BJ (cell line): ENCODE measurements around the gene XYLB. TPM values are rescaled to one million over a fixed set of nuclear protein-coding genes. Genes with fewer than 3 reads are reported as not detected.

Experiments used
- CTCF ChIA-PET: fragments of 350-600 bp; formaldehyde crosslinking; extraction: SDS; loops from one replicate; lab custom pipeline; 2021; ENCODE audit warnings: antibody characterized with exemption, inconsistent platforms; lab: Yijun Ruan, JAX
- POLR2A ChIA-PET: fragments of 300-600 bp; sonication (Branson Sonifier 250); formaldehyde crosslinking; extraction: SDS; loops from one replicate; lab custom pipeline; 2021; ENCODE audit warnings: antibody characterized with exemption; lab: Charles Lee
- DNase-seq: peaks from one replicate; pipeline ENCODE4 v3.0.0-alpha.2; 2011; ENCODE audit warnings: low read depth
- H3K27me3 ChIP-seq: 2 replicates; pipeline ENCODE4 v1.6.0; 2011; ENCODE audit warnings: low read length; ENCODE audit not compliant: control insufficient read depth, insufficient read depth
- H3K36me3 ChIP-seq: 2 replicates; pipeline ENCODE4 v1.5.1; 2011; ENCODE audit warnings: low read length; ENCODE audit not compliant: control insufficient read depth, insufficient read depth
- H3K4me3 ChIP-seq: 2 replicates; pipeline ENCODE4 v1.5.1; 2011; ENCODE audit warnings: low read depth, mild to moderate bottlenecking, control low read depth, low read length
- CTCF ChIP-seq: IDR thresholded peaks from 2 replicates; pipeline ENCODE4 v1.5.1; 2011; ENCODE audit warnings: low read depth, mild to moderate bottlenecking, control low read depth, inconsistent platforms, low read length, moderate library complexity; ENCODE audit not compliant: insufficient read depth
- polyA plus RNA-seq: library from polyadenylated mRNA; depleted of rRNA; stranded (reverse); fragments of >200 nt; gene quantifications from 2 replicates; pipeline ENCODE4 v1.2.3, GENCODE V29; 2011

The XYLB gene
- polyA plus RNA-seq, 1 experiment: 3.0 TPM

DNA sequence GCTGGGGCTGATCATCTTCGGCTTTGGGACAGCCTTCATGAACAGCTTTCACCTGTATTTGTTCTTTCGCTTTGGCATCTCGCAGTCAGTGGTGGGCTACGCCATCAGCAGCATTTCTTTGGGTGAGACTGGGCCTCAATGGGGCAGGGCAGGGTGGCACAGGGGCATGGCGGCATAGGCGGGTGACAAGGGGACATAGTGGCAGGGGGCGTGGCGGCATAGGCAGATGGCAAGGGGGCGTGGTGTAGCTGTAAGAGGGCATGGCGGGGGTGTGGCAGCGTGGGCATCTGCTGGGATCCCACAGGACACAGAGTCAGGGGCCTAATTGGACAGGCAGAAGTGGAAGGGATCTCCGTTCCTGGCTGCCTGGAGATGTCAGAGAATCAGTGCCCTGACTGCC is 39.0 kb upstream of the XYLB start:
- no peaks in the 10 kb centered on the region for H3K36me3 ChIP-seq
- POLR2A ChIA-PET: no interaction called here
- H3K27me3 ChIP-seq: no peaks in the 10 kb centered on the region; the same call in 1 of the 2 replicates
- CTCF ChIA-PET: interaction anchor here (1.7 kb wide), 1 partner anchor 10 kb away, joined by 4 read pairs; no protein-coding TSS in a partner anchor
- TF ChIP-seq CTCF: no peak
- no peak overlapping the region for H3K4me3 ChIP-seq
- DNase-seq: no peak

- ChIA-PET CTCF (no interaction called here), POLR2A (no interaction called here)
- H3K4me3 ChIP-seq: no peak overlapping the region
- no peak for TF ChIP-seq CTCF
- no peaks in the 10 kb centered on the region for H3K36me3 ChIP-seq
- no peak for DNase-seq
- H3K27me3 ChIP-seq: no peaks in the 10 kb centered on the region; the same call in 1 of the 2 replicates
Measured at GRCh38 chr3:38308456-38308855, 38.1 kb upstream of the XYLB start.

DNA sequence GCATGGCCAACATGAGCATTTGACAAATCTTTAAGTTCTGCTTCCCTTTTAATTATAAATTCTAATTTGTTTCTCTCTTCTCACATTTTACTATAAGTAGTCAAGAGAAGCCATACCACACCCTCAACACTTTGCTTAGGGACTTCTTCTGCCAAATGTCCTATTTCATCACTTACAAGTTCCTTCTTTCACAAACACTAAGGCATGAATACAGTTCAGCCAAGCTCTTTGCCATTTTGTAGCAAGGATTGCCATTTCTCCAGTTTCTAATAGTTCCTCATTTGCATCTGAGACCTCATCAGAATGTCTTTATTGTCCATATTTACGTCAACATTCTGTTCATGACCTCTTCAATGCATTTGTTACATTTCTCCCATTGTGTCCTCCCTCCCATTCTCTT is 35.1 kb upstream of the XYLB start:
- no peaks in the 10 kb centered on the region for H3K36me3 ChIP-seq
- CTCF ChIA-PET: interaction anchor here (1.0 to 1.4 kb wide), 2 partner anchors 13 to 15 kb away, joined by 3 read pairs; no protein-coding TSS in a partner anchor
- TF ChIP-seq CTCF: no peak
- DNase-seq: no peak
- H3K4me3 ChIP-seq: no peak overlapping the region
- no peaks in the 10 kb centered on the region for H3K27me3 ChIP-seq
- POLR2A ChIA-PET: no interaction called here

- ChIA-PET POLR2A (no interaction called here), CTCF (interaction anchor here (1.0 to 1.4 kb wide), 2 partner anchors 14 to 16 kb away, joined by 3 read pairs; no protein-coding TSS in a partner anchor)
- Histone ChIP-seq H3K4me3 (no peak overlapping the region), H3K27me3 (no peaks in the 10 kb centered on the region), H3K36me3 (no peaks in the 10 kb centered on the region)
- DNase-seq: no peak
- no peak for TF ChIP-seq CTCF
Measured at GRCh38 chr3:38311941-38312340, 34.6 kb upstream of the XYLB start.

DNA sequence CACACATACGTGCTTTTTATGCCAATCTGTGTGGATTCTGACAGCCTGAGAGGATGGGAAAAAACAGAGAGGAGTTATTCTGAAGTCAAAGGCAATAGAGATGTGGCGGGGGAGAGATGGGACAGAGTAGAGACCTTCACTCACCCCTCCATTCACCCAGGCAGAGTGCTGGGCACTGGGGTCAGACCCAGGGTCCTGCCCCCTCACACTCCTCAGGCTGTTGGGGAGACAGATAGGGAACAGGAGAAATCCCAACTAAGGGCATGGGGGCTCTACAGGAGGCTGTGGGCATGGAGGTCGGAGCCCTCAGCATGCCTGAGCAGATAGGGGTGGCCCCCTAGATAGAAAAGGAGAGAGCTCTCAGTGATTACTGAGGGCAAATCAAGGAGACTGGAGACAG is 34.2 kb upstream of the XYLB start:
- no peak for TF ChIP-seq CTCF
- H3K27me3 ChIP-seq: no peaks in the 10 kb centered on the region; the same call in 1 of the 2 replicates
- H3K36me3 ChIP-seq: no peaks in the 10 kb centered on the region
- H3K4me3 ChIP-seq: no peak overlapping the region
- ChIA-PET CTCF (interaction anchor here (1.0 to 1.4 kb wide), 2 partner anchors 14 to 16 kb away, joined by 3 read pairs; no protein-coding TSS in a partner anchor), POLR2A (no interaction called here)
- no peak for DNase-seq
